Measurements from ENCODE around the gene RAB11FIP5.
"Not testable (repeated sequence)": the region's sequence is repeated elsewhere in the genome, so short reads cannot be mapped to it uniquely, and the experiment has no call there.

RAB11FIP5 gene

GRCh38 chr2:73133566-73134197, 20.9 kb upstream of the RAB11FIP5 start:
- TF ChIP-seq CTCF (IDR thresholded peaks at IDR 0.05; ENCODE audit: insufficient read depth, low read depth, low read length, missing control alignments), result no peak
- no peak overlapping the region for H3K4me3 ChIP-seq (ENCODE audit: low read depth, low read length)
- no peak for DNase-seq (ENCODE audit: low read depth)

DNA sequence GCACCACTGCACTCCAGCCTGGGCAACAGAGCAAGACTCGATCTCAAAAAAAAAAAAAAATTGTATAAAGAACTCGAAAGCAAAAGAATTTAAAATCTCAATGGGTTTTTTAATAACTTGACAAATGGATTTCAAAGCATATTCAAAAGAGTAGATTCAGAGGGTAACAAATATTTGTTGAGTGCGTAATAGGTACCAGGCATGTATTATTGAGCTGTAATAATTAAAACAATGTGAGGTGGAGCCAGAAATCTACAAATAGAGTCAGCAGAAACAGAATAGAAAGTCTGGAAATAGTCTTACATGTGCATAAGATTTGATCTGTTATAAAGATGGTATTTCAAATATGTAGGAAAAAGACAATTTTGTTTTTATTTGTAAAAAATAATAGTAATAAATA, 19.1 kb upstream of the RAB11FIP5 start:
- no peak overlapping the region for H3K4me3 ChIP-seq (ENCODE audit: low read depth, low read length)
- no peak for TF ChIP-seq CTCF (IDR thresholded peaks at IDR 0.05; ENCODE audit: insufficient read depth, low read depth, low read length, missing control alignments)
- no peak for DNase-seq (ENCODE audit: low read depth)

- no peak for TF ChIP-seq CTCF (IDR thresholded peaks at IDR 0.05; ENCODE audit: insufficient read depth, low read depth, low read length, missing control alignments)
- no peak for DNase-seq (ENCODE audit: low read depth)
- no peak overlapping the region for H3K4me3 ChIP-seq (ENCODE audit: low read depth, low read length)
Observed at GRCh38 chr2:73130790-73131189, 18.0 kb upstream of the RAB11FIP5 start.

DNA sequence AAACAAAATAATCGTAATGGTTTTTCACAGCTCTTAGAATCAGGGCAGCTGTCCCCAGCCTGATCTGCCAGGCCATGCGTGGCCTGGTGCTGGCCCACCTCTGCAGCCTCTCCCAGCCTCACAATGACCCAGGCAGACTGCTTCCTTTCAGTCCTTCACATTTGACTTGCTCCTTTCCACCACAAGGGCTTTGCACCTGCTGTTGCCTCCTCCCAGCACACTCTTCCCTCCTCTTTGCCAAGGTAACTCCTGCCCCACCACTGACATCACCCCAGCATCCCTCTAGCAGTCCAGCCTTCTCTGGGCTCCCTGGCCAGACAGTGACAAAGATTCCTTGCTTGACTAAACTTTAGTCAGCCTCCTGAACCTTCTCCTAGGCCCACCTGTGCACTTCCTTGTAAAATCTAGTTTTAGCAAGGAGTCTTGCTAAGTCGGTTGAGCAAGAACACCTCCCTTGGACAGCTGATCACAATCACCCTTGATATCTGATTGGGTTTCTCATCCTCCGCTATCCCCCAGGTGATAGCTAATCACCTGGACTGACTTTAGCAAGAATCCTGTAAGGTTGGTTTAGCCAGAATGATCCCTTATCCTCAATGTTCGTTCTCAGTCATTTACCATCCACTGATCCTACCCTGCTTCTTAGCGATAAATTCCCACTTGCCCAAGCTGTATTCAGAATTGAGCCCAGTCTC, 16.2 kb upstream of the RAB11FIP5 start:
- DNase-seq (ENCODE audit: low read depth), result no peak
- TF ChIP-seq CTCF (IDR thresholded peaks at IDR 0.05; ENCODE audit: insufficient read depth, low read depth, low read length, missing control alignments), result no peak
- no peak overlapping the region for H3K4me3 ChIP-seq (ENCODE audit: low read depth, low read length)

- DNase-seq (ENCODE audit: low read depth), result no peak
- TF ChIP-seq CTCF (IDR thresholded peaks at IDR 0.05; ENCODE audit: insufficient read depth, low read depth, low read length, missing control alignments), result no peak
- H3K4me3 ChIP-seq (ENCODE audit: low read depth, low read length), result no peak overlapping the region
Observed at GRCh38 chr2:73122536-73122935, 9.8 kb upstream of the RAB11FIP5 start.

DNA sequence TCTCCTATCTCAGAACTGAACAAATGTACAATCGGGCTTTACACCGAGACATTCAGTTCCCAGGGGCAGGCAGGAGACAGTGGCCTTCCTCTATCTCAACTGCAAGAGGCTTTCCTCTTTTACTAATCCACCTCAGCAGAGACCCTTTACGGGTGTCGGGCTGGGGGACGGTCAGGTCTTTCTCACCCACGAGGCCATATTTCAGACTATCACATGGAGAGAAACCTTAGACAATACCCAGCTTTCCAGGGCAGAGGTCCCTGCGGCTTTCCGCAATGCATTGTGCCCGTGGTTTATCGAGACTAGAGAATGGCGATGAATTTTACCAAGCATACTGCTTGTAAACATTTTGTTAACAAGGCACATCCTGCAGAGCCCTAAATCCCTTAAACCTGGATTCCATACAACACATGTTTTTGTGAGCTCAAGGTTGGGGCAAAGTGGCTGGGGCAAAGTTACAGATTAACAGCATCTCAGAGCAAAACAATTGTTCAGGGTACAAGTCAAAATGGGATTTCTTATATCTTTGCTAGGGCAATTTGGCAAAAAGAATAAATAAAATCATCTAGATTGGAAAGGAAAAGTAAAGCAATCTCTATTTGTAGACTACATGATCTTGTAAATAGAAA, 7.0 kb upstream of the RAB11FIP5 start:
- DNase-seq (ENCODE audit: low read depth); H3K4me3 ChIP-seq (ENCODE audit: low read depth, low read length): not testable (repeated sequence)

- TF ChIP-seq CTCF (IDR thresholded peaks at IDR 0.05; ENCODE audit: insufficient read depth, low read depth, low read length, missing control alignments), result no peak
- DNase-seq (ENCODE audit: low read depth), result no peak
- no peak overlapping the region for H3K4me3 ChIP-seq (ENCODE audit: low read depth, low read length)
Observed at GRCh38 chr2:73117441-73117840, 4.7 kb upstream of the RAB11FIP5 start.

Data from GM12865 (cell line).